ENCODE measurements around the gene HBG2.

GRCh38 chr11:5228124-5228523 is 26.5 kb downstream of the HBG2 start:
- TF ChIP-seq, protein P1, sequence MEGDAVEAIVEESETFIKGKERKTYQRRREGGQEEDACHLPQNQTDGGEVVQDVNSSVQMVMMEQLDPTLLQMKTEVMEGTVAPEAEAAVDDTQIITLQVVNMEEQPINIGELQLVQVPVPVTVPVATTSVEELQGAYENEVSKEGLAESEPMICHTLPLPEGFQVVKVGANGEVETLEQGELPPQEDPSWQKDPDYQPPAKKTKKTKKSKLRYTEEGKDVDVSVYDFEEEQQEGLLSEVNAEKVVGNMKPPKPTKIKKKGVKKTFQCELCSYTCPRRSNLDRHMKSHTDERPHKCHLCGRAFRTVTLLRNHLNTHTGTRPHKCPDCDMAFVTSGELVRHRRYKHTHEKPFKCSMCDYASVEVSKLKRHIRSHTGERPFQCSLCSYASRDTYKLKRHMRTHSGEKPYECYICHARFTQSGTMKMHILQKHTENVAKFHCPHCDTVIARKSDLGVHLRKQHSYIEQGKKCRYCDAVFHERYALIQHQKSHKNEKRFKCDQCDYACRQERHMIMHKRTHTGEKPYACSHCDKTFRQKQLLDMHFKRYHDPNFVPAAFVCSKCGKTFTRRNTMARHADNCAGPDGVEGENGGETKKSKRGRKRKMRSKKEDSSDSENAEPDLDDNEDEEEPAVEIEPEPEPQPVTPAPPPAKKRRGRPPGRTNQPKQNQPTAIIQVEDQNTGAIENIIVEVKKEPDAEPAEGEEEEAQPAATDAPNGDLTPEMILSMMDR (IDR thresholded peaks at IDR 0.05; ENCODE audit: low read length) = no peak
- no peak for TF ChIP-seq EZH2 (optimal IDR thresholded peaks at IDR 0.05; ENCODE audit: low read depth, low read length)
